Measurements from ENCODE around the gene PRMT6. TPM values are rescaled to one million over a fixed set of nuclear protein-coding genes. Genes with fewer than 3 reads are reported as not detected.

The PRMT6 gene
- total and polyA plus RNA-seq, 2 of the 4 experiments (the other 2 are of a cell fraction), result 12.5 to 15.4 TPM

DNA sequence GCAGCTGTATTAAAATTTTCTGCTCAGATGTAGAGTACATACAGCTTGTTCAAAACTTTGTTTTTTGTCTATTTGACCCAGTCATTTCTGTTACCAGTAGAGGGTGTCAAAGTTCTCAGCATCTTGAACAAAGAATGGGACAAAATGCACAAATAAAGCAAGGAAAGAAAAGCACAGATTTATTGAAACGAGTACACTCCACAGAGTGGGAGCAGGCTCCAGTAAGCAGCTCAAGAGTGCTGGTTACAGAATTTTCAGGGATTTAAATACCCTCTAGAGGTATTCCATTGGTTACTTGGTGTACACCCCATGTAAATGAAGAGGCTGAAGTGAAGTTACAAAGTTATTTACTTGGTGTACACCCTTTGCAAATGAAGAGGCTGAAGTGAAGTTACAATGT is 8.9 kb upstream of the PRMT6 start:
- no peaks in the 10 kb centered on the region for H3K9me1 ChIP-seq (ENCODE audit: insufficient read depth, low read length)
- no peaks in the 10 kb centered on the region for H3K4me1 ChIP-seq (ENCODE audit: control insufficient read depth, insufficient read depth, low read length)
- dilution Hi-C loops (cut with HindIII; ENCODE audit: low sequenced_read_pairs, unreplicated experiment) (no loop called here), intact Hi-C loops (cut with micrococcal nuclease) (no loop called here), in situ Hi-C loops (cut with MboI; ENCODE audit: low sequenced_read_pairs) (no loop called here)
- H3K9ac ChIP-seq (ENCODE audit: low read depth, low read length), result no peak overlapping the region
- no peak overlapping the region for H2AK5ac ChIP-seq (ENCODE audit: low read depth, low read length)
- H3K36me3 ChIP-seq (ENCODE audit: control insufficient read depth, insufficient read depth, low read length), result no peaks in the 10 kb centered on the region
- no peak overlapping the region for H3K27ac ChIP-seq (ENCODE audit: insufficient read depth, low read length)
- H2BK120ac ChIP-seq (ENCODE audit: low read depth, low read length), result no peak overlapping the region
- H3K23ac ChIP-seq (ENCODE audit: low read depth, low read length), result no peak overlapping the region
- H3K79me1 ChIP-seq (ENCODE audit: low read depth in 1 of 2, low read length in 2 of 2), result no peaks in the 10 kb centered on the region
- no CpG with 5 or more reads among the region's 1 CpG for WGBS, 2 experiments (ENCODE audit: extremely low coverage in 2 of 2, insufficient read length in 1 of 2)
- TF ChIP-seq, protein P1, sequence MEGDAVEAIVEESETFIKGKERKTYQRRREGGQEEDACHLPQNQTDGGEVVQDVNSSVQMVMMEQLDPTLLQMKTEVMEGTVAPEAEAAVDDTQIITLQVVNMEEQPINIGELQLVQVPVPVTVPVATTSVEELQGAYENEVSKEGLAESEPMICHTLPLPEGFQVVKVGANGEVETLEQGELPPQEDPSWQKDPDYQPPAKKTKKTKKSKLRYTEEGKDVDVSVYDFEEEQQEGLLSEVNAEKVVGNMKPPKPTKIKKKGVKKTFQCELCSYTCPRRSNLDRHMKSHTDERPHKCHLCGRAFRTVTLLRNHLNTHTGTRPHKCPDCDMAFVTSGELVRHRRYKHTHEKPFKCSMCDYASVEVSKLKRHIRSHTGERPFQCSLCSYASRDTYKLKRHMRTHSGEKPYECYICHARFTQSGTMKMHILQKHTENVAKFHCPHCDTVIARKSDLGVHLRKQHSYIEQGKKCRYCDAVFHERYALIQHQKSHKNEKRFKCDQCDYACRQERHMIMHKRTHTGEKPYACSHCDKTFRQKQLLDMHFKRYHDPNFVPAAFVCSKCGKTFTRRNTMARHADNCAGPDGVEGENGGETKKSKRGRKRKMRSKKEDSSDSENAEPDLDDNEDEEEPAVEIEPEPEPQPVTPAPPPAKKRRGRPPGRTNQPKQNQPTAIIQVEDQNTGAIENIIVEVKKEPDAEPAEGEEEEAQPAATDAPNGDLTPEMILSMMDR (conservative IDR thresholded peaks at IDR 0.05; ENCODE audit: low read depth, low read length), result 0 out of 2 replicates have a peak, but pooled peaks have one; percentile 5
- TF ChIP-seq NFE2L2 (IDR thresholded peaks at IDR 0.05; ENCODE audit: low read depth, low read length), result no peak
- no peak overlapping the region for H2AK9ac ChIP-seq (replicated peaks; ENCODE audit: low read depth, low read length, poor library complexity)
- H4K5ac ChIP-seq (ENCODE audit: low read depth, low read length), result no peak overlapping the region
- H3K4ac ChIP-seq (ENCODE audit: low read depth, low read length), result no peak overlapping the region
- ChIA-PET CTCF (no interaction called here), POLR2A (ENCODE audit: unreplicated experiment) (no interaction called here)
- no peak overlapping the region for H2AFZ ChIP-seq (replicated peaks; ENCODE audit: low read length, poor library complexity)
- DNase-seq, result no peak
- H4K8ac ChIP-seq (ENCODE audit: low read depth in 2 of 2, low read length in 2 of 2), result no peak overlapping the region
- no peak for ATAC-seq (ENCODE audit: low read depth)
- no TSS peak for BruUV-seq (replicated peaks)
- H4K20me1 ChIP-seq (ENCODE audit: insufficient read depth, low read length), result no peaks in the 10 kb centered on the region
- no peak overlapping the region for H4K91ac ChIP-seq (ENCODE audit: insufficient read depth, low read depth, low read length)
- H3K27me3 ChIP-seq (ENCODE audit: control insufficient read depth, insufficient read depth, low read length), result no peaks in the 10 kb centered on the region
- no peak overlapping the region for H3K56ac ChIP-seq (ENCODE audit: extremely low read depth, insufficient read depth, low read length)
- no peak overlapping the region for H2BK20ac ChIP-seq (ENCODE audit: low read depth, low read length)
- no peak overlapping the region for H3K18ac ChIP-seq (ENCODE audit: low read depth, low read length)
- H3K14ac ChIP-seq (replicated peaks; ENCODE audit: low read depth, low read length), result no peak overlapping the region
- no peaks in the 10 kb centered on the region for H3K9me3 ChIP-seq (ENCODE audit: control insufficient read depth, insufficient read depth, low read length)
- H2BK15ac ChIP-seq (ENCODE audit: low read depth, low read length), result no peak overlapping the region
- no peak overlapping the region for H3K4me3 ChIP-seq (ENCODE audit: insufficient read depth, low read depth, low read length)
- H3K4me2 ChIP-seq (ENCODE audit: low read depth, low read length), result no peak overlapping the region
- no peak overlapping the region for H2BK5ac ChIP-seq (ENCODE audit: low read depth, low read length, poor library complexity, severe bottlenecking)
